HUES6 (cell line): Measurements from ENCODE around the gene TMEM250.
A peak's percentile ranks its signal among the peaks of the same experiment; 100 is the strongest.
"Not testable (repeated sequence)": the region's sequence is repeated elsewhere in the genome, so short reads cannot be mapped to it uniquely, and the experiment has no call there.

Experiments
- H3K27ac ChIP-seq: 2 replicates; pipeline ENCODE4 v1.7.0; 2013; ENCODE audit warnings: low read depth, mild to moderate bottlenecking, low read length, inconsistent platforms
- H3K27me3 ChIP-seq: 2 replicates; pipeline ENCODE4 v1.6.1; 2013; ENCODE audit warnings: low read length; ENCODE audit not compliant: control insufficient read depth, insufficient read depth
- H3K36me3 ChIP-seq: 2 replicates; pipeline ENCODE4 v1.6.1; 2013; ENCODE audit warnings: low read length; ENCODE audit not compliant: control insufficient read depth, insufficient read depth
- H3K4me1 ChIP-seq: 2 replicates; pipeline ENCODE4 v1.6.1; 2013; ENCODE audit warnings: low read length; ENCODE audit not compliant: control insufficient read depth, insufficient read depth
- H3K4me3 ChIP-seq: 2 replicates; pipeline ENCODE4 v1.5.1; 2013; ENCODE audit warnings: low read depth, low read length
- H3K9ac ChIP-seq: one replicate; pipeline ENCODE4 v1.6.1; 2013; ENCODE audit warnings: mild to moderate bottlenecking, low read length
- H3K9me3 ChIP-seq: 2 replicates; pipeline ENCODE4 v1.6.1; 2013; ENCODE audit warnings: low read depth, low read length; ENCODE audit not compliant: control insufficient read depth, insufficient read depth

TMEM250 gene

DNA sequence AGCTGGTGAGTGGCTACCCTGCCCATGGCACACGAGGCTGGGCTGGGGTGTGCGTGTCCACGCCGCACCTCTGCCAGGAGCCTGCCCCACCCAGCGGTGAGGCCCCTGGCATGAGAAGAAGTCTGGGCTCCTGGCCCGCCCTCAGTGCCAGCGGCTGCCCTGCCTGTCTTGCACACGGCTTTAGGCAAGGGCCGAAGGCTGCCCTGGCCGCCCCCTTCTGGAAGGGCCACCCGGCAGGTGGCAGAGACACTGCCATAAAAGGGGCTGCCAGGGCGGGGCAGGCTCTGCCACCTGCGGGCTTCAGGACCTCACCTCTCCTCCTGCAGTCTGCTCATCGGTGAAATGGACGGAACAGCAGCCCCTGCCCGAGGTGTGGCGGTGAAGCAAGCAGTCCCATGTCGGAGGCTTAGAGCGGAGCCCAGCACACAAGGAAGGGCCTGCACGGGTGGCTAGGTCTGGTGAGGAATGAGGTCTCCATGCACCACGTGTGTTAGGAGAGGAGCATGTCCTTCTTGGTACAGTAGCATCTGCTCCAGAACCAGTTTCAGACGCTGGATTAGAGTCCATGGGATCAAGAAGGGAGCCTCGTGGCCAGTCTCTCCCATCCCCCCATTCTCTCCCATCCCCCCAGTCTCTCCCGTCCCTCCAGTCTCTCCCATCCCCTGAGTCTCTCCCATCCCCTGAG is 34.8 kb upstream of the TMEM250 start:
- Histone ChIP-seq H3K9ac (no peak overlapping the region), H3K9me3 (no peaks in the 10 kb centered on the region), H3K4me3 (no peak overlapping the region), H3K4me1 (peaks cover 19% of the 10 kb centered on the region), H3K27me3 (peaks cover 20% of the 10 kb centered on the region; the same call in 1 of the 2 replicates), H3K27ac (no peak overlapping the region), H3K36me3 (no peaks in the 10 kb centered on the region)

DNA sequence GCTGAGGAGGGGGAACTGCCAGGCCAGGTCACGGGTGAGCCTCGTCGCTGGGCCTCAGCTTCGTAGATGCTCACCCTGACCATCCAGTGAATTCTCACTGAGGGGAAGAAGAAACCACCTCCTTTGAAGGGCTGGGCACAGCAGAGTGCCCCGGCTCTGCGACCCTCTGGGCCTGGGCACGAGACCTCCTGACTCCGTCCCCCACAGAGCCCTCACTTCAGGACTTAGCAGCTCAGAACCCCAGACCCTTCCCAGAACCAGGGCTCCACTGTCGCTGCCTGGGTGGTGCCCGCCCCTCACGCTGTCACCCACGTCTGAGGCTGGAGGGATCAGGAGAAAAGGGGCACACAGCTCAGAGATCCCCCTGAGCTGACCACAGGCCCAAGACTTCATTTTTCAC is 34.3 kb upstream of the TMEM250 start:
- Histone ChIP-seq H3K9ac (no peak overlapping the region), H3K27ac (no peak overlapping the region), H3K4me3 (no peak overlapping the region), H3K27me3 (peaks cover 20% of the 10 kb centered on the region; the same call in 1 of the 2 replicates), H3K36me3 (no peaks in the 10 kb centered on the region), H3K4me1 (peaks cover 25% of the 10 kb centered on the region), H3K9me3 (no peaks in the 10 kb centered on the region)

DNA sequence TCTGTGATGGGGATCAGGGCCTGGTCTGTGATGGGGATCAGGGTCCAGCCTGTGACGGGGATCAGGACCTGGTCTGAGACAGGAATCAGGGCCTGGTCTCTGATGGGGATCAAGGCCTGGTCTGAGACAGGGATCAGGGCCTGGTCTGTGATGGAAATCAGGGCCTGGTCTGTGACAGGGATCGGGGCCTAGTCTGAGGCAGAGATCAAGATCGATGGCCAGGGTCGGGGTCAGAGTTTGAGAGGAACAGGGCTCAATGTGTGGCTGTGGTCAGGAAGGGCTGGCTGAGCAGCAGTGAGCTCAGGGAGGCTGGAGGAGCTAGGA is 33.8 kb upstream of the TMEM250 start:
- Histone ChIP-seq H3K36me3 (no peaks in the 10 kb centered on the region), H3K9ac (no peak overlapping the region), H3K27me3 (peaks cover 20% of the 10 kb centered on the region; the same call in 1 of the 2 replicates), H3K4me3 (no peak overlapping the region), H3K4me1 (peaks cover 26% of the 10 kb centered on the region), H3K9me3 (no peaks in the 10 kb centered on the region), H3K27ac (no peak overlapping the region)

DNA sequence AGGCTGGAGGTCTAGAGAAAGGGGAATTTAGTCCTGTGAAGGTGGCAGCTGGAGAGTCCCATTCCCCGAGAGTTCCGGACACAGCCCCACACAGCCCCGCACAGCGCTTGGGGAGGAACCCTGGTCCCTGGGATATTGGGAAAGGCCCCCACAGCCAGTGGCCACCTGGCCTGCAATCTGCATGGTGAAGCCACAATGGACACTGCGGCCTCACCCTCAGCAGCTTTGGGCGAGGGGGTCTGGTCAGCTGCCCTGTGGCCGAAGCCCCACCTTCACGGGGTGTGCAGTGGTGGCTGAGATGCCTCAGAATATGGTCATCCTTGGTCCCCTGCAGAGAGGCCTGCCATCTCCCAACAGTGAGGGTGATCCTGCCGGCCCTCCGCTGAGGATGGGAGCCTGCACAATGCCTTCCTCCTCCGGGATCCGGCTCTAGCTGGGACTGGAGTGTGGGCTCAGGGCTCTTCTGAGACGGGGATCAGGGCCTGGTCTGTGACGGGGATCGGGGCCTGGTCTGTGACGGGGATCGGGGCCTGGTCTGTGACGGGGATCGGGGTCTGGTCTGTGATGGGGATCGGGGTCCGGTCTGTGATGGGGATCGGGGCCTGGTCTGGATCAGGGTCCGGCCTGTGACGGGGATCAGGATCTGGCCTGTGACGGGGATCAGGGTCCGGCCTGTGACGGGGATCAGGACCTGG is 33.3 kb upstream of the TMEM250 start:
- Histone ChIP-seq H3K27ac (no peak overlapping the region), H3K27me3 (peaks cover 20% of the 10 kb centered on the region; the same call in 1 of the 2 replicates), H3K4me3 (peak overlapping the region; percentile 35), H3K36me3 (no peaks in the 10 kb centered on the region), H3K9me3 (no peaks in the 10 kb centered on the region), H3K9ac (peak overlapping the region; percentile 22), H3K4me1 (peaks cover 30% of the 10 kb centered on the region)

DNA sequence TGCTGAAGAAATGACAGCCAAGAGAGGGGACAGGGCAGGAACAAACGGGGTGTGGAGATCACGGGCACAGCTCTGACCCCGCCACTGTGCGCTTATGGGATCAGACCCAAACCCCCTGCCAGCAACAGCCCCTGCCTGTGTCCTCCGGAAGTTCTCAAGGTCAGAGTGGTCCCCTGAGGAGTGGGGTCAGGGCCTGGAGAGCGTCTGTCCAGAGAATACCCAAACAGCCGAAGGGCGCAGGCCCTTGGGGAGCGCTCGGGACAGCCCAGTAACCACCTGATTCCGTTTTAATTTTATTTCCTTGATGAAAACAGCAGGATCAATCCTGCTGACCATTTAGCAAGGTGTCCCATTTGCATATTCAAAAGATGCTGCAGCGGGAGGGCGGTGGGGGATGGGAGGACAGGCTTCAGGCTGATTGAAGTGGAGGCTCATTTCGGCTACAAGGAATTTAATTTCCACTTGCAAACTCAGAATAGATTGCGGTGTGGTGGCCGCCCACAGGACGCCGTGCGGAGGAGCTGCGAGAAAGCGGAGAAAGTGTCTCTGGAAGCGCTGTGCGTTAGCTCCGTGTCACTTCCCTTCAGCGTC is 32.6 kb upstream of the TMEM250 start:
- Histone ChIP-seq H3K36me3 (no peaks in the 10 kb centered on the region), H3K27me3 (peaks cover 20% of the 10 kb centered on the region; the same call in 1 of the 2 replicates), H3K4me3 (peak overlapping the region; percentile 35), H3K9me3 (no peaks in the 10 kb centered on the region), H3K9ac (no peak overlapping the region), H3K4me1 (peaks cover 31% of the 10 kb centered on the region), H3K27ac (no peak overlapping the region)

DNA sequence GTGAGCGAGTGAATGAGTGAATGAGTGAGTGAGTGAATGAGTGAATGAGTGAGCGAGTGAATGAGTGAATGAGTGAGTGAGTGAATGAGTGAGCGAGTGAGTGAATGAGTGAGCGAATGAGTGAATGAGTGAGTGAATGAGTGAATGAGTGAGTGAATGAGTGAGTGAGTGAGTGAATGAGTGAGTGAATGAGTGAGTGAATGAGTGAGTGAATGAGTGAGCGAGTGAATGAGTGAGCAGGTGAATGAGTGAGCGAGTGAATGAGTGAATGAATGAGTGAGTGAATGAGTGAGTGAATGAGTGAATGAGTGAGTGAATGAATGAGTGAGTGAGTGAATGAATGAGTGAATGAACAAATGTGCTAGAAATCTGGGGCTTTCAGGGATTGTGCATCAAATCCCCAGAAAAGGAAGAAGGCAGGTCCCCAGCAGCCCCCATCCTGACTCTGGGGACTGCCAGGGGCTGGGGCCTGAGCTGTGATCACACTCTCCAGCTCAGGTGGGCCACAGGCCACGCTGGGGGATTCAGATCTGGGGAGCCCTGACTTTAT is 32.1 kb upstream of the TMEM250 start:
- H3K9ac ChIP-seq, H3K27ac ChIP-seq, H3K36me3 ChIP-seq, H3K9me3 ChIP-seq: not testable (repeated sequence)
- peaks cover 20% of the 10 kb centered on the region; the same call in 1 of the 2 replicates for H3K27me3 ChIP-seq
- peaks cover 31% of the 10 kb centered on the region for H3K4me1 ChIP-seq
- H3K4me3 ChIP-seq: peak overlapping the region; percentile 35; the same call in 1 of the 2 replicates

DNA sequence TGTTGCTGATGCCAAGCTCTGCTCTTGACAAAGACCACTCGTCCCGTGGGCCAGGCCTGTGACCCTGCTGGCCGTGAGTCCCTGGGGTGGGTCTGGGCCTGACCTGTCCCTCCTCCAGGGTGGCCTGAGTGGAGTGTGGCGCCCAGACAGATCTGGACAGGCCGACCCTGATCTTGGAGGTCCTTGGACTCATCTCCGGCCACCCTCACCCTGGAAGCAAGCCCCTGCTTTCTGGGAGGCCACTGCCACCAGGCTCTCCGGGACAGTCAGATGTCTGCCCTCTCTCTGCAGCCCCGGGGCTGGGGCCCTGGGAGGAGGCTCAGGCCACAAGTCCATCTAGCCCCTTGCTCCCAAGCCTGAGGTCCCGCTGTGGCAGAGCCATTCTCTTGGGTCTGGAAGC is 31.2 kb upstream of the TMEM250 start:
- Histone ChIP-seq H3K36me3 (no peaks in the 10 kb centered on the region), H3K9ac (no peak overlapping the region), H3K4me1 (peaks cover 31% of the 10 kb centered on the region), H3K9me3 (no peaks in the 10 kb centered on the region), H3K4me3 (no peak overlapping the region), H3K27ac (no peak overlapping the region), H3K27me3 (peaks cover 20% of the 10 kb centered on the region; the same call in 1 of the 2 replicates)

DNA sequence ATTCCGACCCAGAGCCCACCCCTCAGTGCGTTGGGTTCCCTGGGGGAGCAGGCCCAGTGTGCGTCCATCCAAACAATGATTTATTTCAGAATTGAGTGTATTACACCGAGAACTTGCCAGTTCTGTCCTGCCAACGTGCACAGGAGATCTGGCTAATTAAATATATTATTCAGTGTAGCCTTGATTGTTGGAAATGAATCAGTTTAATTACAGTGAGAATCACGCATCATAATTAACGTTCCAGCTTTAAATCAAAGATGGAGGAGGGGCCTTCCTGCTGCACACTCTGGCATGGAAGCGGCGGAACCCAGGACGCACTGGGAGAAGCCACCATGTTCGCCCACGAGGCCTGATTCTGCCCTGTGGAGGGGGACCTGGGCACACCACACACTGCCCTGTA is 30.7 kb upstream of the TMEM250 start:
- no peaks in the 10 kb centered on the region for H3K36me3 ChIP-seq
- H3K4me1 ChIP-seq: peaks cover 31% of the 10 kb centered on the region
- no peaks in the 10 kb centered on the region for H3K9me3 ChIP-seq
- H3K4me3 ChIP-seq: no peak overlapping the region
- H3K27me3 ChIP-seq: peaks cover 20% of the 10 kb centered on the region; the same call in 1 of the 2 replicates
- H3K9ac ChIP-seq: no peak overlapping the region
- H3K27ac ChIP-seq: no peak overlapping the region

DNA sequence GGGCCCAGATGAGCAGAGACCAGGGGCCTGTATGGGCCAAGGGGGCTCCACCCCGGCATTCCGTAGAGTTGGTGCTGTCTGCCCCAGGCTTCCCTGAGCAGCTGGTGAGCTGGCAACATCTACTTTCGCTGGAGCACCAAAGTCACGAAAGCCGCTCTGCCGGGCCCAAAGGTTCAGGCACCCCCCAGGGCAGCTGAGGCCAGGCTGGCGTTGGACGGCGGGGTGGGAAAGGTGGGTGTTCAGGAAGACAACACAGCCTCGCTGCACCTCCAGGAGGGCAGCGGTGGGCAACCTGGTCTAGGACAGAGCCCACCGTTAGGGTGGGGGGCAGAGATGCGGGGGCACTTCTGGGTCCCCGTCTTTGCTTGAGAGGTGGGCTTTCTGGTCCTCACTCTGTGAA is 30.1 kb upstream of the TMEM250 start:
- H3K36me3 ChIP-seq: no peaks in the 10 kb centered on the region
- no peak overlapping the region for H3K4me3 ChIP-seq
- peaks cover 31% of the 10 kb centered on the region for H3K4me1 ChIP-seq
- H3K9ac ChIP-seq: no peak overlapping the region
- peaks cover 20% of the 10 kb centered on the region; the same call in 1 of the 2 replicates for H3K27me3 ChIP-seq
- H3K27ac ChIP-seq: no peak overlapping the region
- no peaks in the 10 kb centered on the region for H3K9me3 ChIP-seq

DNA sequence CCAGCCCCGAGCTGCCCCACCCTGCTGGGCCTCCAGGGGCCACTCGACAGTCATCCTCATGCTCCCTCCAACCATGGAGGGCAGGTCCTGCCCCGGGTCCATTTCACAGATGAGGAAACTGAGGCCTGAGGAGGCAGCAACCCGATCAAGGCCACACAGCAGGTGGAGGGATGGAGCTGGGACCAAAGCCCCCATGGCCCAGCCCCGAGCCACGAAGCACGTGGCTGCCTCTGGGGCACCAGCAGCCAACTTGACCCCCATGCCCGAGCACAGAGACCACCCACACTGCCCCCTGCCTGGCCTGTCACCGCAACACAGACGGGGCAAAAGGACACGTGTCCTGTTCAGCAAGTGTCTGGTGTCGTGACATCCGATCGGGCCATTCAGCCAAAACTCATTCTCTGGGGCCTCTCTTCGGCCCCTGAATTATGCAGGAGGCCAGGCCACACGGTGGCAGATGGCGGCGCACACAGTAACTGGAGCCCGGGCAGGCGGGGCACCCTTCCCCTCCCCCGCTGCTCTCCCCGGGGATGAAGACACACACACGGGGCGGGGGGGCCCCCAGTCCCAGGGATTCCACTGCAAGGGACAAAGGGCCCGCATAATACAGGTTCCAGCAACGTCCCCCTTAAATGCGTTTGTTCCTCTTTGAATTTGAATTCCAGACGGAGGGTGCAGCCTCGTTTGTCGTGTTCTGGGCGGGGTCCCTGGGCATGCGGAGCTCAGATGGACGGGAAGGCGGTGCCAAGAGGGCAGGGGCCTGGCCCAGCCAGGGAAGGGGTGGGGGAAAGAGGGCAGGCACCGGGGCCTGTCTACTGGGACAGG is 29.4 kb upstream of the TMEM250 start:
- H3K4me1 ChIP-seq: peaks cover 37% of the 10 kb centered on the region
- no peak overlapping the region for H3K4me3 ChIP-seq

More for the DNA sequence above, 29.4 kb upstream of the TMEM250 start:
- H3K9ac ChIP-seq: no peak overlapping the region
- no peaks in the 10 kb centered on the region for H3K9me3 ChIP-seq
- H3K27ac ChIP-seq: no peak overlapping the region
- no peaks in the 10 kb centered on the region for H3K36me3 ChIP-seq
- H3K27me3 ChIP-seq: peaks cover 20% of the 10 kb centered on the region; the same call in 1 of the 2 replicates
